BE2C (cell line): ENCODE measurements around the gene FBN1.

Source experiments
- DNase-seq: peaks from one replicate; pipeline ENCODE4 v3.0.0-alpha.2; 2020
- H3K27me3 ChIP-seq: fragments of 250-450 bp; sonication (Bioruptor Pico); 2 replicates; pipeline ENCODE4 v1.5.1; 2020; ENCODE audit warnings: mild to moderate bottlenecking
- H3K36me3 ChIP-seq: fragments of 250-450 bp; sonication (Bioruptor Pico); 2 replicates; pipeline ENCODE4 v1.5.1; 2020; ENCODE audit warnings: mild to moderate bottlenecking
- H3K4me1 ChIP-seq: fragments of 250-450 bp; sonication (Bioruptor Pico); 2 replicates; pipeline ENCODE4 v1.5.1; 2020
- H3K4me3 ChIP-seq: 2 replicates; pipeline ENCODE4 v1.5.1; 2011; ENCODE audit warnings: low read depth, low read length
- H3K9me3 ChIP-seq: fragments of 250-450 bp; sonication (Bioruptor Pico); 2 replicates; pipeline ENCODE4 v1.5.1; 2020
- TF ChIP-seq, protein P1 (sequence below): IDR thresholded peaks from 2 replicates; pipeline ENCODE4 v1.5.1; 2012; ENCODE audit warnings: mild to moderate bottlenecking, low read depth, low read length

Gene FBN1

GRCh38 chr15:48558226-48558625 lies 87.3 kb downstream of the FBN1 start:
- Histone ChIP-seq H3K9me3 (no peaks in the 10 kb centered on the region; the same call in 1 of the 2 replicates), H3K4me1 (peaks cover 3% of the 10 kb centered on the region; the same call in 1 of the 2 replicates), H3K27me3 (no peaks in the 10 kb centered on the region), H3K4me3 (no peak overlapping the region), H3K36me3 (no peaks in the 10 kb centered on the region)
- no peak for DNase-seq
- TF ChIP-seq, protein P1, sequence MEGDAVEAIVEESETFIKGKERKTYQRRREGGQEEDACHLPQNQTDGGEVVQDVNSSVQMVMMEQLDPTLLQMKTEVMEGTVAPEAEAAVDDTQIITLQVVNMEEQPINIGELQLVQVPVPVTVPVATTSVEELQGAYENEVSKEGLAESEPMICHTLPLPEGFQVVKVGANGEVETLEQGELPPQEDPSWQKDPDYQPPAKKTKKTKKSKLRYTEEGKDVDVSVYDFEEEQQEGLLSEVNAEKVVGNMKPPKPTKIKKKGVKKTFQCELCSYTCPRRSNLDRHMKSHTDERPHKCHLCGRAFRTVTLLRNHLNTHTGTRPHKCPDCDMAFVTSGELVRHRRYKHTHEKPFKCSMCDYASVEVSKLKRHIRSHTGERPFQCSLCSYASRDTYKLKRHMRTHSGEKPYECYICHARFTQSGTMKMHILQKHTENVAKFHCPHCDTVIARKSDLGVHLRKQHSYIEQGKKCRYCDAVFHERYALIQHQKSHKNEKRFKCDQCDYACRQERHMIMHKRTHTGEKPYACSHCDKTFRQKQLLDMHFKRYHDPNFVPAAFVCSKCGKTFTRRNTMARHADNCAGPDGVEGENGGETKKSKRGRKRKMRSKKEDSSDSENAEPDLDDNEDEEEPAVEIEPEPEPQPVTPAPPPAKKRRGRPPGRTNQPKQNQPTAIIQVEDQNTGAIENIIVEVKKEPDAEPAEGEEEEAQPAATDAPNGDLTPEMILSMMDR = no peak

DNA sequence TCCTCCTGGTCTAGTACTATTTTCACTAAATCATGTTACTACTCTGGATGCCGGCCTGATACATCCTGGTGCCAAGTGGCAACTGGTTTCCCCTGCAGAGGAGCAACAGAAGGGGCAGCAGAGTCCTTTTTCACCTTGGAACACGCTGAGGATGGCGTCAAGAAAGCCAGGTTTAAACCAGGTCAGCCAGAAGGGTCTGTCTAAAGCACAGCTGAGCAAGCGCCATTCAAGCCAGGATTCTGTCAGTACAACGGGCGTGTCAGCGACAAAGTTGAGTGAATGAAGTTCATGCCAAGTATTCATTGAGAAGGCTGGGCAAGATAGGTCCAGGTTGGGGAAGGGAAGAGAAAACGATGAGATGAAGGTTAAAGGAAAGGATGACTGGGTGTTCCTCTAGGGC lies 88.2 kb downstream of the FBN1 start:
- Histone ChIP-seq H3K27me3 (no peaks in the 10 kb centered on the region), H3K4me3 (no peak overlapping the region), H3K9me3 (no peaks in the 10 kb centered on the region; the same call in 1 of the 2 replicates), H3K36me3 (no peaks in the 10 kb centered on the region), H3K4me1 (peaks cover 3% of the 10 kb centered on the region; the same call in 1 of the 2 replicates)
- TF ChIP-seq, protein P1 = no peak
- no peak for DNase-seq

GRCh38 chr15:48556159-48556897 lies 89.2 kb downstream of the FBN1 start:
- H3K36me3 ChIP-seq = no peaks in the 10 kb centered on the region
- H3K4me3 ChIP-seq = no peak overlapping the region
- no peak for DNase-seq
- H3K27me3 ChIP-seq = no peaks in the 10 kb centered on the region
- peaks cover 3% of the 10 kb centered on the region; the same call in 1 of the 2 replicates for H3K4me1 ChIP-seq
- TF ChIP-seq, protein P1 = no peak
- no peaks in the 10 kb centered on the region; the same call in 1 of the 2 replicates for H3K9me3 ChIP-seq

- H3K36me3 ChIP-seq = no peaks in the 10 kb centered on the region
- DNase-seq = no peak
- H3K9me3 ChIP-seq = no peaks in the 10 kb centered on the region; the same call in 1 of the 2 replicates
- peaks cover 3% of the 10 kb centered on the region; the same call in 1 of the 2 replicates for H3K4me1 ChIP-seq
- no peak overlapping the region for H3K4me3 ChIP-seq
- TF ChIP-seq, protein P1 = no peak
- no peaks in the 10 kb centered on the region for H3K27me3 ChIP-seq
Measured at GRCh38 chr15:48555241-48555881, 90.1 kb downstream of the FBN1 start.

- Histone ChIP-seq H3K36me3 (no peaks in the 10 kb centered on the region), H3K4me1 (peaks cover 3% of the 10 kb centered on the region; the same call in 1 of the 2 replicates), H3K27me3 (no peaks in the 10 kb centered on the region), H3K9me3 (no peaks in the 10 kb centered on the region; the same call in 1 of the 2 replicates), H3K4me3 (no peak overlapping the region)
- TF ChIP-seq, protein P1 = no peak
- DNase-seq = no peak
Measured at GRCh38 chr15:48554112-48554511, 91.4 kb downstream of the FBN1 start.

DNA sequence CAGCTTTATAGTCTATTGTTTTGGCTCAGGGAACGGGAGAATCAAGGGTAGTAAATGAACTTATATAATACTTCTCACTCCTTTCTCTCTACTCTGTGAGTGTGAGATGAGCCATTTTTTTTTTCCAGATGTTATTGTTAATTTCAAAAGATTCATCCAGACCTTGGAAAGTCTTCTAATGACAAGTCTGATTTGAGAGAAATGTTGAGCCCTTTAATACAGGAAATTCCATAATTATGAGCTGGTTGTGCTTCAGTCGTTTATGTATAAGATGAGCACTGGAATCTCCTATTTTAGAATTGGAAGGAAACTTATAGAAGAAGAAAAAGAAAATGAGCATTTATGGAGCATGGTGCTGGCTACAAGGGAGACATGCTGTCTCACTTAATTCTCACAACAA lies 92.0 kb downstream of the FBN1 start:
- Histone ChIP-seq H3K9me3 (no peaks in the 10 kb centered on the region; the same call in 1 of the 2 replicates), H3K4me3 (no peak overlapping the region), H3K4me1 (peaks cover 3% of the 10 kb centered on the region; the same call in 1 of the 2 replicates), H3K27me3 (no peaks in the 10 kb centered on the region), H3K36me3 (no peaks in the 10 kb centered on the region)
- no peak for DNase-seq
- TF ChIP-seq, protein P1 = no peak
